Nephron (organoid): ENCODE measurements around the gene TEX36.
"Not testable (repeated sequence)": the region's sequence is repeated elsewhere in the genome, so short reads cannot be mapped to it uniquely, and the experiment has no call there.

Experiments
- H3K27ac Mint-ChIP-seq, 3 experiments: 2 replicates each; pipeline ENCODE4 v1.8.0; 2020; ENCODE audit warnings: mixed read lengths in 3 of 3, mild to moderate bottlenecking in 2 of 3, moderate library complexity in 1 of 3
- H3K27me3 Mint-ChIP-seq: 2 replicates; pipeline ENCODE4 v1.8.0; 2021; ENCODE audit warnings: low read depth, mild to moderate bottlenecking, moderate library complexity, mixed read lengths
- H3K36me3 Mint-ChIP-seq: 2 replicates; pipeline ENCODE4 v1.8.0; 2020; ENCODE audit warnings: low read depth, mixed read lengths
- H3K4me1 Mint-ChIP-seq: 2 replicates; pipeline ENCODE4 v1.8.0; 2020; ENCODE audit warnings: mixed read lengths
- H3K4me3 Mint-ChIP-seq, 3 experiments: 2 replicates each; pipeline ENCODE4 v1.8.0; 2020; ENCODE audit warnings: mild to moderate bottlenecking in 3 of 3, mixed read lengths in 3 of 3, moderate library complexity in 2 of 3
- H3K9me3 Mint-ChIP-seq: 2 replicates; pipeline ENCODE4 v1.8.0; 2020; ENCODE audit warnings: mixed read lengths
- TF ChIP-seq, protein P1 (sequence below), 3 experiments: fragments of 200-600 bp; sonication (generic); IDR thresholded peaks; one replicate each; pipeline ENCODE4 v1.5.0; 2021; ENCODE audit warnings: antibody characterized with exemption in 3 of 3; ENCODE audit not compliant: unreplicated experiment in 3 of 3

The TEX36 gene

DNA sequence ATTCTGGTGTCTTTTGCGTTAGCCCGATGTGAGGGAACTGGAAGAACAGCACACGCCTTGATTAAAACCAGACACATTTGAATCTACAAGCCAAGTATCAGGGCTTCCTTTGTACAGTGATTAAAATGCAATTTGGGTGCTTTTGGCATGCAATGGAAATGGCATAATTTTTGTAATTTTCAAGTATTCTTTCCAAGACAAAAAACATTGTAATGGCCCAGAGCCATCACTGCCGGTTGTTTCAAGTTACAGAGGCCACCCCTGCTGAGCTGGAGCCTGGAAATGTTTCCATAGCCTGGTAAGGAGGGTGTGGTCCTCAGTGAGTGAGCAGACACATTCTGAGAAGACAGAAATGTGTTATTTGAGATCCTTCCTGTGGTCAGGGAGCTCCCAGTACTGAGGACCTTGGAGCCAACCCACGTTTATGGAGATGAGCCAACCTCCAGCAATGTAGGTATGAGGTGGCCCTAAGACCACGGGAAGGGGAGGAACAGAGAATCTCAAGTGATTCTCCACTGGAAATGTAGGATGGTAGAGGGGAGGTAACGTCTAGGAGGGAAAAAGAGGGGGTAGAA lies 20.9 kb downstream of the TEX36 start:
- Mint-ChIP-seq H3K4me3 (no peak overlapping the region), H3K9me3 (peaks cover 12% of the 10 kb centered on the region), H3K4me1 (peaks cover 14% of the 10 kb centered on the region), H3K27me3 (peaks cover 10% of the 10 kb centered on the region), H3K36me3 (no peaks in the 10 kb centered on the region), H3K27ac (peak overlapping the region in 2 of 3 experiments; percentile 71 to 88)
- TF ChIP-seq, protein P1, sequence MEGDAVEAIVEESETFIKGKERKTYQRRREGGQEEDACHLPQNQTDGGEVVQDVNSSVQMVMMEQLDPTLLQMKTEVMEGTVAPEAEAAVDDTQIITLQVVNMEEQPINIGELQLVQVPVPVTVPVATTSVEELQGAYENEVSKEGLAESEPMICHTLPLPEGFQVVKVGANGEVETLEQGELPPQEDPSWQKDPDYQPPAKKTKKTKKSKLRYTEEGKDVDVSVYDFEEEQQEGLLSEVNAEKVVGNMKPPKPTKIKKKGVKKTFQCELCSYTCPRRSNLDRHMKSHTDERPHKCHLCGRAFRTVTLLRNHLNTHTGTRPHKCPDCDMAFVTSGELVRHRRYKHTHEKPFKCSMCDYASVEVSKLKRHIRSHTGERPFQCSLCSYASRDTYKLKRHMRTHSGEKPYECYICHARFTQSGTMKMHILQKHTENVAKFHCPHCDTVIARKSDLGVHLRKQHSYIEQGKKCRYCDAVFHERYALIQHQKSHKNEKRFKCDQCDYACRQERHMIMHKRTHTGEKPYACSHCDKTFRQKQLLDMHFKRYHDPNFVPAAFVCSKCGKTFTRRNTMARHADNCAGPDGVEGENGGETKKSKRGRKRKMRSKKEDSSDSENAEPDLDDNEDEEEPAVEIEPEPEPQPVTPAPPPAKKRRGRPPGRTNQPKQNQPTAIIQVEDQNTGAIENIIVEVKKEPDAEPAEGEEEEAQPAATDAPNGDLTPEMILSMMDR (IDR thresholded peaks at IDR 0.05; ENCODE audit: unreplicated experiment in 3 of 3): no peak

DNA sequence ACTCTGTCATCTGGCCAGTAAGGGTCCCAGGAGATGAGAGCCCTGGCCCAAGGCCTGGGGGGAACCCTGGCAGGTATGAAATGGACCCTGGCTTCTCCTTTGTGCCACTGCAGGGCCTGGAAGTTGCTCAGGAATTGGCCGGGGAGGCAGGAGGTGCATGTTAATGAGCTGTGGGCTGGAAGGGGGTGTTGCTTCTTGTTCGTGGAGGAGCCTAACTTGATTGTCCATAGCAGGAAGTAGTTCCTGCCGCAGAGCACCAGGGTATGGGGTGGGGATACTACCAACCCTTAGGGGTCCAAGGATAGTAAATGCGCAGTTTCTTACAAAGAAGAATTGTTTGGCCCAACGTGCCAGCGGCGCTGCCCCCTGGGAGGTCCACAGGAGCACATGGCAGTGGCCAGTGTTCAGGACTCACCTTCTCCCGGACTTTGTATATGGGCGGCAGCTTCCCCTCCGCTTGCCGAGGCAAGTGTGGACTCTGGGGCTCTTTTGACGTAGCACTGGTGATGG lies 21.5 kb downstream of the TEX36 start:
- Mint-ChIP-seq H3K36me3 (no peaks in the 10 kb centered on the region), H3K9me3 (peaks cover 11% of the 10 kb centered on the region), H3K27me3 (peaks cover 10% of the 10 kb centered on the region), H3K27ac (peak overlapping the region in 1 of 3 experiments; percentile 10), H3K4me3 (no peak overlapping the region), H3K4me1 (peaks cover 14% of the 10 kb centered on the region)
- TF ChIP-seq, protein P1 (IDR thresholded peaks at IDR 0.05; ENCODE audit: unreplicated experiment in 3 of 3): no peak

DNA sequence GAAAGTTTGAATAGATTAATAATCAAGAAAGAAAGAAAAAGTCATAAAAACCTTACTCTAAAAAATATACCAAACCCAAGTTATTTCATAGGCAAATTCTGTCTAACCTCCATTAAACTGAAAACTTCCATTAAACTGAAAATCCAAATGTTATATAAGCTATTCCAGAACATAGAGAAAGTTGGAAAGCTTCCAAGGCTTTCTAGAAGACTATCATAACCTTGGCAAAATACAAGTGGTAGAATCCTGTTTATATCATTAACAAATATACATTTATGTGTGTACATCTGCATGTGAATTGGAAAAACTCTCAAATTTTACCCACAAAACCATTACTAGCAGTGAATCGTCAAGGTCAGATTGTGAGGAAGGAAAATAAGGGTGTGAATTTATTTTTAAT lies 23.9 kb downstream of the TEX36 start:
- peaks cover 3% of the 10 kb centered on the region for H3K9me3 Mint-ChIP-seq
- H3K27me3 Mint-ChIP-seq: peaks cover 6% of the 10 kb centered on the region
- H3K4me3 Mint-ChIP-seq: no peak overlapping the region
- TF ChIP-seq, protein P1 (IDR thresholded peaks at IDR 0.05; ENCODE audit: unreplicated experiment in 3 of 3): no peak
- peaks cover 14% of the 10 kb centered on the region for H3K4me1 Mint-ChIP-seq
- H3K27ac Mint-ChIP-seq: no peak overlapping the region
- H3K36me3 Mint-ChIP-seq: no peaks in the 10 kb centered on the region

DNA sequence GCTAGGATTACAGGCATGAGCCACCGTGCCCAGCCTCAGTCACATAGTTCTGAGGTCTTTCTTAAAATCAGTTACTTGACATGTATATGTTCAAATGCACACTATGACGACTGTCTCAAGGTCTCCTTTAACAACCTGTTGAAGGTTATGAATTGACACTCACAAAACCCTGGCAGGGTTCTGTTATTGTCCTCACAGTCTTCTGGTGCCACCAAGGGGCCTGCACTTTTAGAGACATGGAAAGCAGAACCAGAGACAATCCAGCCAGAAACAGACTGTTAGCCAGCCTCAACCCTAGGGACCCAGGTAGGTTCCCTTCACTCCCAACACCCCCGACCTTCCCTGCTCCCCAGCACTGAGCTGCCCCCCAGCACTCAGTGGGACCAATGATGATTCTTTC lies 26.4 kb downstream of the TEX36 start:
- H3K4me3 Mint-ChIP-seq: no peak overlapping the region
- no peak overlapping the region for H3K27ac Mint-ChIP-seq
- no peaks in the 10 kb centered on the region for H3K36me3 Mint-ChIP-seq
- H3K4me1 Mint-ChIP-seq: peaks cover 9% of the 10 kb centered on the region
- peaks cover 3% of the 10 kb centered on the region for H3K27me3 Mint-ChIP-seq
- H3K9me3 Mint-ChIP-seq: peaks cover 5% of the 10 kb centered on the region
- TF ChIP-seq, protein P1 (IDR thresholded peaks at IDR 0.05; ENCODE audit: unreplicated experiment in 3 of 3): no peak

DNA sequence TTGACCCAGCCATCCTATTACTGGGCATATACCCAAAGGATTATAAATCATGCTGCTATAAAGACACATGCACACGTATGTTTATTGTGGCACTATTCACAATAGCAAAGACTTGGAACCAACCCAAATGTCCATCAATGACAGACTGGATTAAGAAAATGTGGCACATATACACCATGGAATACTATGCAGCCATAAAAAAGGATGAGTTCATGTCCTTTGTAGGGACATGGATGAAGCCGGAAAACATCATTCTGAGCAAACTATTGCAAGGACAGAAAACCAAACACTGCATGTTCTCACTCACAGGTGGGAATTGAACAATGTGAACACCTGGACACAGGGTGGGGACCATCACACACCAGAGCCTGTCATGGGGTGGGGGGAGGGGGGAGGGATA lies 29.9 kb downstream of the TEX36 start:
- H3K27me3 Mint-ChIP-seq, H3K4me3 Mint-ChIP-seq, H3K4me1 Mint-ChIP-seq, H3K27ac Mint-ChIP-seq, H3K36me3 Mint-ChIP-seq: not testable (repeated sequence)
- peaks cover 16% of the 10 kb centered on the region for H3K9me3 Mint-ChIP-seq

DNA sequence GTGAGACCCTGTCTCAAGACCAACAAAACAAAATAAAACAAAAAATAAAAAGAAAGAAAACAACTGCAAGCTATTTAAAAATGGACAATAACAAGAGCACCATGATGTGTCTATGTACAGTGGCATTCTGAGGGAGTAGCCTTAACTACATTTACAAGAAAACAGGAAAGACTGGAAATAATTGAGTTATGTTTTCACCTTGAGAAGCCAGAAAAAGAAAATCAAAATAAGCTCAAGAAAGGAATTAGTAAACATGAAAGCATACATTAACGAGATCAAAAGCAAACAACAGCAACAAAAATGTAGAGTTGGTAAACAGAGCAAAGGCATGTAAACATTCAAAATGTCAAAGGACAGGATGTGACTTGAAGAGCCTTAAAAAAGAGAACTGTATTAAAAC lies 36.7 kb downstream of the TEX36 start:
- no peaks in the 10 kb centered on the region for H3K36me3 Mint-ChIP-seq
- TF ChIP-seq, protein P1 (IDR thresholded peaks at IDR 0.05; ENCODE audit: unreplicated experiment in 3 of 3): no peak
- H3K4me1 Mint-ChIP-seq: no peaks in the 10 kb centered on the region
- H3K27me3 Mint-ChIP-seq: peaks cover 8% of the 10 kb centered on the region
- no peak overlapping the region for H3K4me3 Mint-ChIP-seq
- H3K9me3 Mint-ChIP-seq: peaks cover 31% of the 10 kb centered on the region
- no peak overlapping the region for H3K27ac Mint-ChIP-seq
